Stimulated activated CD8-positive, alpha-beta memory T cell treated with anti-CD3 and anti-CD28 coated beads, Interleukin-15, amount 100 ng/mL, for 4 hours (primary cell): ENCODE results near the gene MTG2.

ENCODE experiments used
- DNase-seq, 2 donors: peaks; one replicate each; pipeline ENCODE4 v3.0.0-alpha.2; 2020; ENCODE audit warnings: low read depth in 2 of 2

MTG2 gene

GRCh38 chr20:62205618-62206387 lies 23.0 kb downstream of the MTG2 start:
- no peak for DNase-seq

GRCh38 chr20:62206388-62206775 lies 23.6 kb downstream of the MTG2 start:
- DNase-seq = no peak

GRCh38 chr20:62208061-62208794 lies 25.4 kb downstream of the MTG2 start:
- DNase-seq = no peak

- no peak for DNase-seq
Observed at GRCh38 chr20:62208795-62209755, 26.2 kb downstream of the MTG2 start.

- no peak for DNase-seq
Observed at GRCh38 chr20:62209850-62210495, 27.1 kb downstream of the MTG2 start.

GRCh38 chr20:62210496-62210855 lies 27.6 kb downstream of the MTG2 start:
- no peak for DNase-seq

GRCh38 chr20:62211216-62211615 lies 28.4 kb downstream of the MTG2 start:
- DNase-seq = no peak

GRCh38 chr20:62211769-62212288 lies 29.0 kb downstream of the MTG2 start:
- no peak for DNase-seq

- DNase-seq = no peak
Observed at GRCh38 chr20:62212299-62212698, 29.5 kb downstream of the MTG2 start.

GRCh38 chr20:62214067-62214466 lies 31.2 kb downstream of the MTG2 start:
- no peak for DNase-seq

- DNase-seq = no peak
Observed at GRCh38 chr20:62215020-62215990, 32.5 kb downstream of the MTG2 start.

GRCh38 chr20:62215991-62216635 lies 33.3 kb downstream of the MTG2 start:
- DNase-seq = no peak

GRCh38 chr20:62216636-62217566 lies 34.1 kb downstream of the MTG2 start:
- no peak for DNase-seq

GRCh38 chr20:62217913-62218773 lies 35.3 kb downstream of the MTG2 start:
- no peak for DNase-seq

GRCh38 chr20:62219101-62219991 lies 36.5 kb downstream of the MTG2 start:
- no peak for DNase-seq

GRCh38 chr20:62219992-62220665 lies 37.3 kb downstream of the MTG2 start, which contains the start of gene HRH3:
Gene HRH3 (minus strand): TSS chr20:62220278. CDS start chr20:62219970, 308 bp downstream.
- no peak for DNase-seq
